HG03457 (cell line): ENCODE results near the gene HNRNPA3.
"Not testable (repeated sequence)": the region's sequence is repeated elsewhere in the genome, so short reads cannot be mapped to it uniquely, and the experiment has no call there.

ENCODE experiments used
- ATAC-seq: cut with Tn5 transposase; IDR thresholded peaks from one replicate; pipeline ENCODE4 v1.9.1; 2021; ENCODE audit warnings: moderate number of reproducible peaks; ENCODE audit not compliant: unreplicated experiment

Gene HNRNPA3

DNA sequence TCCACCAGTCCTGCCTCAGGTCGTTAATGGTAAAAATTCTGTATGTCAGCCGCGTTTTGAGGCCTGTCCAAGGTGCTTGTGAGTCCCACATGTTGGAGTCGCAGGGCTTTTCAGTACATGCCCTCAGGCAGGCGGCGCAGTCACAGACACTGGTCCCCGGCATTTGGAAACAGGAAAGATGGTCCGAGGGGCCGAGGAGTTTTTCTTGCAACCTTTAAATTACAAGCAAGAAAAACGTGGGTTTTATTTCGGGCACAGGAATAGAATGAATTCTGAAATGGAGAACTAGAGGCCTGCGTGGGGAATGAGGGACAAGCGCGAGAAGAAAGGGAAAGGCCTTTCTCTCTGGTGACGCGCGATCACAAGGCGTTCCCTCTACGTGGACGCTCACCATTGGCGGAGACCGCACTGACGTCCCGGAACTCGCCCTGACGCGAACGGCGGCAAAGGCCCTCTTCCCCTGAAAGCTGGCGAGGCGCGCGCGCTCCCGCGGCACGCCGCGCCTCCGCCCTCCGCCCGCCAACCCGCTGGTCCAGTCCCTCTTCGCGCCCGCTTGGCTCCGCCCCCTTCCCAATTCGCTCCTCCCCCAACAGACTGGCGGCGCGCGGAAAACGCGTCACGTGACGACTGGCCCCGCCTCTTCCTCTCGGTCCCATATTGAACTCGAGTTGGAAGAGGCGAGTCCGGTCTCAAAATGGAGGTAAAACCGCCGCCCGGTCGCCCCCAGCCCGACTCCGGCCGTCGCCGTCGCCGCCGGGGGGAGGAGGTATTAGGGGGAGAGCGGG is at the start of gene HNRNPA3:
HNRNPA3 (plus strand) TSS at position 689 of the 785 bp plus-strand sequence; CDS start at position 695, 6 bp downstream.
- ATAC-seq = peak; percentile 83

- ATAC-seq = no peak
These were observed 48.5 kb upstream of the HNRNPA3 start for GRCh38 chr2:177164131-177164530.

DNA sequence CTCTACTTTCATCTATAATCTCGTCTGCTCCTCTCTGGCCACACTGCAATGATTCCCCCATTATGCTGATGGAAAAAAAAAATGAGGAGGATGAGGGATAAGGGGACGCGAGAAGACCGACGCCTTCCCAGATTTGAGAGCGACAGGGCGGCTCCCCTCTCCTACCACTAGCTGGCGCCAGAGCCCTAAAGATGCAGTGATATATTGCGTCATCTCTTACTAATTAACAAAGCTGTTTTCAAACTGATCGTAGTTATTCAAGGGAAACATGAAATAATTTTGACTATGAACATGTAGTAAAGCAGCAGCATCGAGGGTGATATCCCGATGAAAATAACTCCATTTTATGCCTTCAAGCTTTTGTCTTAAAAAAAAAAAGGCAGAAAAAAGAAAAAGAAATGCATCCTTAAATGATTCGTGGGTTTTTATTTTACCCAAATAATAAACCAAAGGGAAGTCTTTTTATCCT is 48.0 kb upstream of the HNRNPA3 start:
- no peak for ATAC-seq

DNA sequence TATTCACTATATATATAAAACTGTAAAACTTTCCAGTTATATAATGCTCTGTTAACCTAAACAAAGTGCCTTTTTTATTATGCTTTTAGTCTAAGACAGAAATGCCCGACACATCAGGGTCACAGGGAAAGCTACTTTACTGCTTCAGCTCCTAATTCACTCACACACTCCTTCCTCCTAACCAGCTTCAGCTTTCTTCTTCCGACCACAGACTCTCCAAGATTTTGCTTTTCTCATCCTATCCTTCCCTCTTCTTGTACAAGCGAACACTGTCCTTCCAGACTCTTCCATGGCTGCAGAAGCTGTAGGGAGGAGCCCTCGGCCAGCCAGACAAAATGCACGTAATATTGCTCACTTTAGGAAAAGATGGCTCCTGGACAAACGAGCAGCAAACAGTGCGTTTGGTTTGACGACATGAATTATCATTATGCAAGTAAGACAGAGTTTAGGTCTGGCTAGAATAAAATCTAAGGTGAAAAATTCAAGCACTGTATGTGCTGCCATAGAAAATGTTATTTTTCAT is 47.5 kb upstream of the HNRNPA3 start:
- ATAC-seq = no peak

- ATAC-seq = no peak
These were observed 46.6 kb upstream of the HNRNPA3 start for GRCh38 chr2:177165721-177166711.

DNA sequence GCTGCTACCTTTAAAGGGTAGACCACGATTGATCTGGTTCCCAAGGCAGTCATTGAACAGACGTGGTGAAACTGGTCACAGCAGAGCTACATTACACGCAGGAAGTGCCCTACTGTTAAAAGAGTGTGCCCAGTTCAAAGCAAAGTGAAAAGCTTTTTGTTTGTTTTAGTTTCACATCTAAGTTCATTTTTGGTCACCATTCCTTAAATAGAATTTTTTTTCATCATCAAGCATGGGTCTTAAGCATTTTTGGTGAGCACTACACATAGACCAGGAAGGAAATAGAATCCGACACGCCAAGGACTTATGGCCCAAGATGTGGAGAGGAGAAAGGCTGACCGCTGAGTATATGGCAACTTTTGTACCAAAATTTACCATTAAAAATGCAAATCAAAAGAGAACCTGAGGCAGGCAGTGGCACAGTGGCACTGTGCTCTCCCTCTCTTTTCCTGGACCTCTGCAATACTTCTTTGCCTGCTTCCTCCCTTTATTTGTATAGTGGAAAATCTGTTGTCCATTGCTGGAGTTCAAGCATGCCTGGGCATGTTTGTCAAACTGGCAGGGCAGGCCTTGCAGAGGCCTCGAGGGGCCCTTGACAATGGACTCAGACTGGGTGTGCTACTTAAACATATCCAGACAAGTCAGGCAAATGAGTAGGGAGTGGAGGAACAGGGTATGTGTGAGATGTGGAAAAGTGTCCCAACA is 42.6 kb upstream of the HNRNPA3 start:
- peak; percentile 56 for ATAC-seq

DNA sequence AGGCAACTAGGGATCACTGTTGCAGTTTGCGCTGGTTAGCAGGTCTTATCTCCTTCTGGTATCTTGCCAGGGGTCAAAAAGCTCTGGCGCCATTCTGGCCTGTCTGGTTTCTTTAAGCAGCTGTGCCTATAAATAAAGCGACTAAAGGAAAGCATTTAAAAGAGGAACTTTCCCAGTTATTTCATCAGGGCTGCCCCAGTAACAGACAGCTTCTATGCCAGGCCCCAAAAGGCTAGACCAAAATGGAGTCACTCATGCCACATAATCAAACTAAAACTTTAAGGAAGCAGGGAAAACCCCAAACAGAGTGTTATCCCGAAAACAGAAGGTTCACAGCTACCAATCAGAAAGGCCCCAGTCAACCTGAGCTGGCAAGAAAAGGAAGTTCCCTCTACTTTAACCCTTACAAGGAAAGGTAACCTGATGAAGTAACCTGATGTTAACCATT is 41.2 kb upstream of the HNRNPA3 start:
- no peak for ATAC-seq

GRCh38 chr2:177172034-177172880 is 40.3 kb upstream of the HNRNPA3 start:
- no peak for ATAC-seq

DNA sequence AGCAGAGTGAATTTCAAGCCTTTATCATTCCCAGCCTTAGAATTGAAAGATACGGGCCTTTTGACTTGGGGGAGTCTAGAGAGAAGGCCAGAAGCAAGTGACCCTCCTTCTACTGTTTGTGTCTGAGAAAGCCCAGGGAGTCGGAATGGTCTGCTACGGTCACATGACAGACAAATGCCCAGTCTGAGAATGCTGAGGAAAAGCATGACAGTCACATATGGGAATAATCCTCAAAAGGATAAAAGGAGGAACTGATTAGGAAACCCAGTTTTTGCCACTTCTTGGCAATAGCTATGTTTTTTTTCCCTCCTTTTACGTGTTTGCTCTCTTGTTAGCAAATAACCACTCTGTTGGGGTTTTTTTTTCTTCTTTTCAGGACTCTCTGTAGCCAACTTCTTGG is 38.1 kb upstream of the HNRNPA3 start:
- ATAC-seq = no peak

GRCh38 chr2:177175917-177176668 is 36.5 kb upstream of the HNRNPA3 start:
- no peak for ATAC-seq

DNA sequence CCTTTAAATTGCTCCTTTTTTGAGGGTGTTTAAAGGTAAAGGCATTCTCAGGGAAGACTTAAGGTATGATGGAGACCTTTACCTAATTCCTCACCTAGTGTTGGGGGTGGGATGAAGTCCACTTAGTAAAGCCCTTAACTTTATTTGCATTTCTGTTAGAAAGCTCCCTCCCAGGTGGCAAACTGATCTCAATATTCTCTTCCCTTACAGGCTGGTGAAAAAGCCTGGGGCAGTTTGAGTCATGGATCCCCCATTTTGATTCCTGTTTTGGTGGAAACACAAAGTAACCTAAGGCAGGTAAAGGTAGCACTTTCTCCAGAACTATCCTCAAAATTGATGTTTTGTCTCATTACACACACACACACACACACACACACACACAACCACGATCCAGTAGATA is 33.8 kb upstream of the HNRNPA3 start:
- no peak for ATAC-seq

DNA sequence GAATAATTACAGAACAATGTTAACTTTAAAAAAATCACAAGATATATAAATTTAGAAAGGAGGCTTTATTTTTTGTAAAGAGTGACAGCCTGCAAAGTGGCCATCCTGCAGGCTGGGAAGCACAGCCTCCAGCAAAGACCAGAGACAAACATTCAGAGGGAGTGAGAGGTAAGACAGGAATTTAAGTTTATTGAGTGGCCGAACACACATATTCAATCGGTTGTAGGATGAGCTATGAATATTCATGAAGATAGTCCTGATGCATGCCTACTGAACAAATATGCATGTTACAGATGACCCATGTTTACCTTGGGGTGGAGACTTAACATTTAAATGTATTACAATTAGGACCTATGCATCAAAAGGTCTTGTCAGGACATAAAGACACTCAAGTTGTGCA is 33.4 kb upstream of the HNRNPA3 start:
- ATAC-seq = no peak

- ATAC-seq = not testable (repeated sequence)
These were observed 32.9 kb upstream of the HNRNPA3 start for GRCh38 chr2:177179671-177180070.

- ATAC-seq = no peak
These were observed 32.2 kb upstream of the HNRNPA3 start for GRCh38 chr2:177180269-177181000.

DNA sequence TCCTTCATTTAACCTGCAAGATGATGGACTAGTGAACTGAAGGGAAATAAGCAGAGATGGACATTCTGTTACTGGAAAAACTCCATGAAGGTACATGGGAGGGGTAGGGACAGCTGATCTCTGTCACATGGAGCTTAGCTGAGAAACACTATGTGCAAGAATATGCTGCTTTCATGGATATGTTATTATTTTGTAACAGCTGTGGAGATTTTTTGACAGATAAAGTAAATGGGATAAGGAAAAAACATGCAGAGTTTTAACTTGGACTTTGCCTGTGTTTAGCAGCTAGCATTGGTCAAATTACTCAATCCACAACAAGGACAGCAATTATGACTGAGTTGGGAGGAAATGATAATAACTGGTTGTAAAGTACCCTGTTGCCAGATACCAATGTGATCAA is 28.7 kb upstream of the HNRNPA3 start:
- ATAC-seq = no peak

GRCh38 chr2:177184606-177185005 is 28.0 kb upstream of the HNRNPA3 start:
- no peak for ATAC-seq

DNA sequence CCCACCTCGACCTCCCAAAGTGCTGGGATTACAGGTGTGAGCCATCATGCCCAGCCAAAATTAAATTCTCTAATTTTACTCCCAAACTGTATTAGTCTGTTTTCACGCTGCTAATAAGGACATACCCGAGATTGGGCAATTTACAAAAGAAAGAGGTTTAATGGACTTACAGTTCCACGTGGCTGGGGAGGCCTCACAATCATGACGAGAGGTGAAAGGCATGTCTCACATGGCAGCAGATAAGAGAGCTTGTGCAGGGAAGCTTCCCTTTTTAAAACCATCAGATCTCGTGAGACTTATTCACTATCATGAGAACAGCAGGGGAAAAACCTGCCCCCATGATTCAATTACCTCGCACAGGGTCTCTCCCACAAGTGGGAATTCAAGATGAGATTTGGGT is 26.6 kb upstream of the HNRNPA3 start:
- ATAC-seq = not testable (repeated sequence)

- no peak for ATAC-seq
These were observed 24.8 kb upstream of the HNRNPA3 start for GRCh38 chr2:177187631-177188312.
